Keratinocyte (primary cell): ENCODE results near the gene TTC24. TPM values are rescaled to one million over a fixed set of nuclear protein-coding genes. Genes with fewer than 3 reads are reported as not detected.

Experiments used
- DNase-seq: peaks from one replicate; pipeline ENCODE4 v3.0.0-alpha.2; 2011; ENCODE audit warnings: low read depth, missing footprints, low spot score
- FAIRE-seq: peaks from 2 replicates; lab custom pipeline; 2011; peaks lifted over from hg19 to GRCh38; lab: Jason Lieb, UNC
- H2AFZ ChIP-seq: 2 replicates; pipeline ENCODE4 v1.6.0; 2012; ENCODE audit warnings: low read length, control low read depth, inconsistent platforms; ENCODE audit not compliant: control insufficient read depth
- H3K27ac ChIP-seq: 2 replicates; pipeline ENCODE4 v1.5.1; 2011; ENCODE audit warnings: low read length; ENCODE audit not compliant: control insufficient read depth, insufficient read depth
- H3K27me3 ChIP-seq: 3 replicates; pipeline ENCODE4 v1.6.0; 2011; ENCODE audit warnings: low read length; ENCODE audit not compliant: control insufficient read depth, insufficient read depth; ENCODE audit errors: extremely low read depth
- H3K36me3 ChIP-seq, 2 experiments: 2 replicates in 1 of 2; 3 replicates in 1 of 2; pipeline ENCODE4 v1.5.1; 2011; ENCODE audit warnings: low read length in 2 of 2, mild to moderate bottlenecking in 1 of 2; ENCODE audit not compliant: control insufficient read depth in 2 of 2, insufficient read depth in 2 of 2; ENCODE audit errors: extremely low read depth in 1 of 2
- H3K4me1 ChIP-seq: 3 replicates; pipeline ENCODE4 v1.5.1; 2011; ENCODE audit warnings: low read length; ENCODE audit not compliant: control insufficient read depth, insufficient read depth; ENCODE audit errors: extremely low read depth
- H3K4me2 ChIP-seq: 3 replicates; pipeline ENCODE4 v1.6.0; 2011; ENCODE audit warnings: low read depth, low read length; ENCODE audit not compliant: control insufficient read depth, insufficient read depth; ENCODE audit errors: extremely low read depth
- H3K4me3 ChIP-seq, 3 experiments: fragments of 200-600 bp in 1 of 3; sonication (generic) in 1 of 3; 2 replicates in 2 of 3; 3 replicates in 1 of 3; pipeline ENCODE4 v1.5.1; 2011 to 2016; ENCODE audit warnings: low read length in 3 of 3, mild to moderate bottlenecking in 3 of 3, control low read depth in 2 of 3, inconsistent platforms in 1 of 3, low read depth in 1 of 3, mixed read lengths in 1 of 3, mixed run types in 1 of 3, moderate library complexity in 1 of 3; ENCODE audit not compliant: control insufficient read depth in 2 of 3, insufficient read depth in 2 of 3; ENCODE audit errors: extremely low read depth in 1 of 3
- H3K79me2 ChIP-seq: 2 replicates; pipeline ENCODE4 v1.6.0; 2012; ENCODE audit warnings: low read length; ENCODE audit not compliant: control insufficient read depth, insufficient read depth
- H3K9ac ChIP-seq: 3 replicates; pipeline ENCODE4 v1.6.0; 2011; ENCODE audit warnings: low read length; ENCODE audit not compliant: control insufficient read depth, insufficient read depth; ENCODE audit errors: extremely low read depth
- H3K9me1 ChIP-seq: 3 replicates; pipeline ENCODE4 v1.6.0; 2011; ENCODE audit warnings: low read length; ENCODE audit not compliant: control insufficient read depth, insufficient read depth; ENCODE audit errors: extremely low read depth
- H3K9me3 ChIP-seq: 2 replicates; pipeline ENCODE4 v1.5.1; 2012; ENCODE audit warnings: low read depth, low read length; ENCODE audit not compliant: control insufficient read depth
- H4K20me1 ChIP-seq: 3 replicates; pipeline ENCODE4 v1.6.0; 2011; ENCODE audit warnings: low read length; ENCODE audit not compliant: control insufficient read depth, insufficient read depth; ENCODE audit errors: extremely low read depth
- CTCF ChIP-seq, 3 experiments: IDR thresholded peaks in 1 of 3; conservative IDR thresholded peaks in 1 of 3; optimal IDR thresholded peaks in 1 of 3; 2 replicates in 2 of 3; 3 replicates in 1 of 3; pipeline versions ENCODE3 to v1.5.1; 2011; ENCODE audit warnings: low read length in 3 of 3, mild to moderate bottlenecking in 3 of 3, moderate library complexity in 2 of 3, control low read depth in 1 of 3, inconsistent platforms in 1 of 3; ENCODE audit not compliant: insufficient read depth in 2 of 3; ENCODE audit errors: extremely low read depth in 1 of 3
- EZH2 ChIP-seq: IDR thresholded peaks from one replicate; pipeline ENCODE4 v1.6.1; 2012; ENCODE audit warnings: inconsistent platforms, mild to moderate bottlenecking, low read length, moderate library complexity
- dilution Hi-C: fragments of 300-500 bp; cut with MboI; formaldehyde crosslinking; loops from one replicate; pipeline ENCODE4 v1.7.0; 2020; ENCODE audit warnings: low sequenced_read_pairs; ENCODE audit not compliant: extremely low pct_ligation_motif_present
- polyA plus RNA-seq, 5 experiments: library from polyadenylated mRNA; depleted of rRNA in 3 of 5; stranded (reverse) in 3 of 5; stranded (forward) in 1 of 5; unstranded in 1 of 5; fragments of >200 nt; gene quantifications; 1 replicate in 1 of 5; 2 replicates in 3 of 5; 3 replicates in 1 of 5; pipeline versions ENCODE4 v1.2.1 to v1.2.3, GENCODE V29; 2011 to 2012; ENCODE audit warnings: missing spikeins in 2 of 5, low read depth in 1 of 5, low replicate concordance in 1 of 5

Gene TTC24
- polyA plus RNA-seq, 1 donor (not counting 4 experiments of a cell fraction or from before 2014, with no cell fraction given): not detected

- H3K79me2 ChIP-seq: peaks cover 15% of the 10 kb centered on the region
- H3K27me3 ChIP-seq: no peaks in the 10 kb centered on the region
- no peak overlapping the region for H3K4me2 ChIP-seq
- no peak for DNase-seq
- no peaks in the 10 kb centered on the region for H4K20me1 ChIP-seq
- no peaks in the 10 kb centered on the region for H3K9me1 ChIP-seq
- H3K36me3 ChIP-seq: peaks cover 43 to 45% of the 10 kb centered on the region in 2 experiments
- FAIRE-seq: no peak
- H3K27ac ChIP-seq: no peak overlapping the region
- dilution Hi-C loops: no loop called here
- H3K4me1 ChIP-seq: peaks cover 11% of the 10 kb centered on the region
- no peak overlapping the region for H3K4me3 ChIP-seq
- H3K9me3 ChIP-seq: no peaks in the 10 kb centered on the region
- no peak overlapping the region for H3K9ac ChIP-seq
- no peak for TF ChIP-seq EZH2
- TF ChIP-seq CTCF (optimal IDR thresholded peaks at IDR 0.05 in 1 of 3, IDR thresholded peaks at IDR 0.05 in 1 of 3, conservative IDR thresholded peaks at IDR 0.05 in 1 of 3; ENCODE audit: extremely low read depth in 1 of 3, insufficient read depth in 2 of 3, low read length in 3 of 3): no peak
- H2AFZ ChIP-seq: no peak overlapping the region
These were observed 14.7 kb downstream of the TTC24 start for GRCh38 chr1:156594190-156594589.

- Histone ChIP-seq H3K79me2 (peaks cover 23% of the 10 kb centered on the region), H3K27ac (no peak overlapping the region), H2AFZ (no peak overlapping the region), H3K9ac (no peak overlapping the region), H3K4me2 (no peak overlapping the region), H3K9me3 (no peaks in the 10 kb centered on the region), H4K20me1 (no peaks in the 10 kb centered on the region), H3K36me3 (peaks cover 43 to 45% of the 10 kb centered on the region in 2 experiments), H3K4me1 (peaks cover 18% of the 10 kb centered on the region), H3K4me3 (no peak overlapping the region), H3K27me3 (no peaks in the 10 kb centered on the region), H3K9me1 (no peaks in the 10 kb centered on the region)
- dilution Hi-C loops: no loop called here
- no peak for TF ChIP-seq CTCF (optimal IDR thresholded peaks at IDR 0.05 in 1 of 3, IDR thresholded peaks at IDR 0.05 in 1 of 3, conservative IDR thresholded peaks at IDR 0.05 in 1 of 3; ENCODE audit: extremely low read depth in 1 of 3, insufficient read depth in 2 of 3, low read length in 3 of 3)
- TF ChIP-seq EZH2: no peak
- DNase-seq (no peak), FAIRE-seq (no peak)
These were observed 15.5 kb downstream of the TTC24 start for GRCh38 chr1:156595016-156595415.
